Upper lobe of left lung (tissue), 6 donors: ENCODE data around the gene SERTAD1. TPM values are rescaled to one million over a fixed set of nuclear protein-coding genes. Genes with fewer than 3 reads are reported as not detected.

Source experiments
- ATAC-seq, 2 donors: fragments of 200-7000 bp; cut with Tn5 transposase; one replicate each; pipeline ENCODE4 v1.9.1; 2022; ENCODE audit warnings: mild to moderate bottlenecking in 2 of 2, moderate library complexity in 2 of 2; ENCODE audit not compliant: low FRiP score in 2 of 2
- DNase-seq, 2 donors: peaks; one replicate each; pipeline ENCODE4 v3.0.0-alpha.2; 2019 to 2020
- H3K27ac ChIP-seq, 4 donors: fragments of 200-600 bp; sonication (generic); one replicate each; pipeline ENCODE4 v1.5.1; 2016 to 2019
- H3K27me3 ChIP-seq, 4 donors: fragments of 200-600 bp; sonication (generic); one replicate each; pipeline ENCODE4 v1.5.1; 2017 to 2019
- H3K36me3 ChIP-seq, 4 donors: fragments of 200-600 bp; sonication (generic); one replicate each; pipeline ENCODE4 v1.5.1; 2016 to 2019
- H3K4me1 ChIP-seq, 4 donors: fragments of 200-600 bp; sonication (generic); one replicate each; pipeline ENCODE4 v1.5.1; 2018 to 2019
- H3K4me3 ChIP-seq, 4 donors: fragments of 200-600 bp; sonication (generic); one replicate each; pipeline ENCODE4 v1.5.1; 2017 to 2019; ENCODE audit warnings: mild to moderate bottlenecking in 2 of 4, moderate library complexity in 1 of 4
- H3K9me3 ChIP-seq, 4 donors: fragments of 200-600 bp; sonication (generic); one replicate each; pipeline ENCODE4 v1.5.1; 2018 to 2019
- EP300 ChIP-seq, 4 donors: sonication (generic); formaldehyde crosslinking; IDR thresholded peaks; one replicate each; pipeline ENCODE4 v1.5.1; 2017; ENCODE audit warnings: antibody characterized with exemption in 4 of 4, control low read depth in 2 of 4
- POLR2A ChIP-seq, 4 donors: fragments of 450-650 bp; IDR thresholded peaks; one replicate each; pipeline ENCODE4 v1.5.1; 2016 to 2017; ENCODE audit warnings: antibody characterized with exemption in 4 of 4, mild to moderate bottlenecking in 2 of 4
- POLR2AphosphoS5 ChIP-seq, 2 donors: sonication (generic); formaldehyde crosslinking; IDR thresholded peaks; one replicate each; pipeline ENCODE4 v1.5.1; 2017; ENCODE audit warnings: antibody characterized with exemption in 2 of 2
- WGBS, 2 donors: methylation state at CpG; one replicate each; pipeline ENCODE4 v1.1.5; 2017 to 2018; 5-methylcytosine and 5-hydroxymethylcytosine counted together
- total RNA-seq, 6 donors: library from RNA; depleted of rRNA in 4 of 6; stranded (reverse); fragments of >200 nt in 4 of 6; gene quantifications; one replicate each; pipeline versions ENCODE4 v1.1.0 to v1.2.1, GENCODE V29; 2016 to 2021
- TF ChIP-seq, protein P1 (sequence below), 6 experiments: fragments of 450-650 bp in 4 of 6; fragments of 200-600 bp in 2 of 6; sonication (generic) in 2 of 6; IDR thresholded peaks; one replicate each; pipeline ENCODE4 v1.5.1; 2016 to 2019; ENCODE audit warnings: antibody characterized with exemption in 6 of 6
- donor health status: DM: no; HTN: no; CAD: no; lungs with moderate emphysema.
- donor health status: DM: no; HTN: yes; CAD: no; lungs with severe emphysema.

SERTAD1 gene
- total RNA-seq, 6 donors from 2014 or later = 2.1 to 37.5 (median 18.4) TPM

- Histone ChIP-seq H3K4me1 (peaks cover 0 to 27% (median 16%) of the 10 kb centered on the region in 4 donors), H3K27ac (no peak overlapping the region), H3K27me3 (no peaks in the 10 kb centered on the region), H3K4me3 (no peak overlapping the region), H3K36me3 (peaks cover 3 to 50% (median 24%) of the 10 kb centered on the region in 4 donors), H3K9me3 (no peaks in the 10 kb centered on the region)
- 93 to 95% methylated on average over 10 to 22 of the region's 22 CpGs for WGBS, 2 donors
- ATAC-seq (no peak), DNase-seq (peak in 1 of 2 donors; percentile 82)
- TF ChIP-seq, protein P1, sequence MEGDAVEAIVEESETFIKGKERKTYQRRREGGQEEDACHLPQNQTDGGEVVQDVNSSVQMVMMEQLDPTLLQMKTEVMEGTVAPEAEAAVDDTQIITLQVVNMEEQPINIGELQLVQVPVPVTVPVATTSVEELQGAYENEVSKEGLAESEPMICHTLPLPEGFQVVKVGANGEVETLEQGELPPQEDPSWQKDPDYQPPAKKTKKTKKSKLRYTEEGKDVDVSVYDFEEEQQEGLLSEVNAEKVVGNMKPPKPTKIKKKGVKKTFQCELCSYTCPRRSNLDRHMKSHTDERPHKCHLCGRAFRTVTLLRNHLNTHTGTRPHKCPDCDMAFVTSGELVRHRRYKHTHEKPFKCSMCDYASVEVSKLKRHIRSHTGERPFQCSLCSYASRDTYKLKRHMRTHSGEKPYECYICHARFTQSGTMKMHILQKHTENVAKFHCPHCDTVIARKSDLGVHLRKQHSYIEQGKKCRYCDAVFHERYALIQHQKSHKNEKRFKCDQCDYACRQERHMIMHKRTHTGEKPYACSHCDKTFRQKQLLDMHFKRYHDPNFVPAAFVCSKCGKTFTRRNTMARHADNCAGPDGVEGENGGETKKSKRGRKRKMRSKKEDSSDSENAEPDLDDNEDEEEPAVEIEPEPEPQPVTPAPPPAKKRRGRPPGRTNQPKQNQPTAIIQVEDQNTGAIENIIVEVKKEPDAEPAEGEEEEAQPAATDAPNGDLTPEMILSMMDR (IDR thresholded peaks at IDR 0.05) = no peak
- no peak for TF ChIP-seq EP300 (IDR thresholded peaks at IDR 0.05)
Measured at GRCh38 chr19:40397568-40397906, 28.3 kb downstream of the SERTAD1 start.

- Histone ChIP-seq H3K36me3 (peaks cover 3 to 50% (median 24%) of the 10 kb centered on the region in 4 donors), H3K4me3 (no peak overlapping the region), H3K27ac (no peak overlapping the region), H3K9me3 (no peaks in the 10 kb centered on the region), H3K4me1 (peaks cover under 1 to 31% (median 19%) of the 10 kb centered on the region in 4 donors), H3K27me3 (no peaks in the 10 kb centered on the region)
- ATAC-seq (no peak), DNase-seq (no peak)
- no peak for TF ChIP-seq POLR2AphosphoS5 (IDR thresholded peaks at IDR 0.05)
- no peak for TF ChIP-seq EP300 (IDR thresholded peaks at IDR 0.05)
- no peak for TF ChIP-seq POLR2A (IDR thresholded peaks at IDR 0.05)
- TF ChIP-seq, protein P1 (IDR thresholded peaks at IDR 0.05) = no peak
- WGBS, 2 donors = 74 to 97% methylated on average over 4 to 19 of the region's 20 CpGs
Measured at GRCh38 chr19:40396886-40397567, 28.8 kb downstream of the SERTAD1 start.

DNA sequence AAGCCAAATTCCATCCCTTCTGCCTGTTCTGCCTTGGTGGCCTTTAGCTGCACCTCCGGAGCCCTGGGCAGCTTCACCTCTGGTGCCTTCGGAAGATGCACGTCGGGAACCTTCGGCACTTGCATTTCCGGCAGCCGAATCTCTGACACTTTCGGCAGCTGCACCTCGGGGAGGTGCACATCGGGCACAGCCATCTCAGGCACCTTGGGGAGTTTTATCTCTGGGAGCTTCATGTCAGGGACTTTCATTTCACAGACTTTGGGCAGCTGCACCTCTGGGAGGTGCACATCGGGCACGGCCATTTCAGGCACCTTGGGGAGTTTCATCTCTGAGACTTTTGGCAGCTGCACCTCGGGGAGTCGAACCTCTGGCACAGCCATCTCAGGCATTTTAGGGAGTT lies 29.8 kb downstream of the SERTAD1 start:
- Histone ChIP-seq H3K36me3 (peaks cover 1 to 46% (median 24%) of the 10 kb centered on the region in 4 donors), H3K9me3 (no peaks in the 10 kb centered on the region), H3K27ac (no peak overlapping the region), H3K27me3 (no peaks in the 10 kb centered on the region), H3K4me1 (peaks cover 4 to 35% (median 22%) of the 10 kb centered on the region in 4 donors), H3K4me3 (no peak overlapping the region)
- WGBS, 2 donors = 91 to 93% methylated on average over 10 to 14 of the region's 14 CpGs
- TF ChIP-seq POLR2A (IDR thresholded peaks at IDR 0.05) = no peak
- TF ChIP-seq EP300 (IDR thresholded peaks at IDR 0.05) = no peak
- TF ChIP-seq, protein P1 (IDR thresholded peaks at IDR 0.05) = no peak
- TF ChIP-seq POLR2AphosphoS5 (IDR thresholded peaks at IDR 0.05) = no peak
- DNase-seq (no peak), ATAC-seq (no peak)

GRCh38 chr19:40394816-40395210 lies 31.0 kb downstream of the SERTAD1 start:
- Histone ChIP-seq H3K4me1 (peaks cover 4 to 35% (median 22%) of the 10 kb centered on the region in 4 donors), H3K4me3 (no peak overlapping the region), H3K9me3 (no peaks in the 10 kb centered on the region), H3K27ac (no peak overlapping the region), H3K27me3 (no peaks in the 10 kb centered on the region), H3K36me3 (peaks cover 0 to 45% (median 24%) of the 10 kb centered on the region in 4 donors)
- TF ChIP-seq, protein P1 (IDR thresholded peaks at IDR 0.05) = no peak
- TF ChIP-seq EP300 (IDR thresholded peaks at IDR 0.05) (no peak), POLR2AphosphoS5 (IDR thresholded peaks at IDR 0.05) (no peak), POLR2A (IDR thresholded peaks at IDR 0.05) (no peak)
- WGBS, 2 donors = 63 to 81% methylated on average over 7 to 9 of the region's 13 CpGs
- ATAC-seq (no peak), DNase-seq (no peak)
